ENCODE results near the gene WDR74. TPM values are rescaled to one million over a fixed set of nuclear protein-coding genes. Genes with fewer than 3 reads are reported as not detected.

Gene WDR74
- total and polyA plus RNA-seq, 9 of the 15 experiments (the other 6 are each of a cell fraction or from before 2014, with no cell fraction given): 32.7 to 210 (median 114) TPM

DNA sequence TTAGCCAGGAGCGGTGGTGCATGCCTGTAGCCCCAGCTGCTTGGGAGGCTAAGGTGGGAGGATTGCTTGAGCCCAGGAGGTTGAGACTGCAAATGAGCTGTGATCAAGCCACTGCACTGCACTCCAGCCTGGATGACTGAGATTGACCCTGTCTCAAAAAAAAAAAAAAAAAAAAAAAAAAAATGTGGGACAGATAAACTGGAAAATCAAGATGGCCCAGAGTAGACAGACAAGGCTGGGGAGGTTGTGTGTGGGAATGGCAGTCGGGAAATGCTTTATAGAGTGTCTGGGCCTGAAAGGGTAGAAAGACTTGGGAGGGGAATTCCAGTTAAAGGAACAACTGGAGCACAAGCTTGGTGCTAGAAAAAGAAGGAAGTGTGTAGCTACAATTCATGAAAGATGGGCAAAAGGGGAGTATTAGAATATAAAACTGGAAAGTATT is 18.2 kb upstream of the WDR74 start:
- peak overlapping the region; percentile 74 for H3K4me3 ChIP-seq
- in situ Hi-C loops (cut with MboI) (loop anchor here (25.0 kb wide), 1 partner anchor 470 kb away; no protein-coding TSS in a partner anchor), intact Hi-C loops (cut with micrococcal nuclease) (loop anchor here (2.0 to 5.0 kb wide), 2 partner anchors 17 to 460 kb away; no protein-coding TSS in a partner anchor)
- BruUV-seq (replicated peaks): no TSS peak
- peaks cover 21 to 28% of the 10 kb centered on the region in 2 experiments; a peak in 4 of 5 replicates for H3K4me1 ChIP-seq (replicated peaks in 1 of 2; ENCODE audit: control insufficient read depth in 2 of 2, insufficient read depth in 2 of 2, low read length in 2 of 2)
- FAIRE-seq (no peak), ATAC-seq (no peak), DNase-seq (ENCODE audit: extremely low read depth in 1 of 4, low spot score in 3 of 4) (no peak)
- H3K9me1 ChIP-seq (ENCODE audit: control insufficient read depth, insufficient read depth, low read length): no peaks in the 10 kb centered on the region
- no peaks in the 10 kb centered on the region for H3K9me3 ChIP-seq (replicated peaks; ENCODE audit: control insufficient read depth, insufficient read depth, low read depth, low read length)
- peaks cover 99% of the 10 kb centered on the region for H3K79me2 ChIP-seq (ENCODE audit: control insufficient read depth, insufficient read depth, low read length)
- no peak overlapping the region for H2AFZ ChIP-seq (ENCODE audit: low read depth, low read length)
- H3K9ac ChIP-seq (ENCODE audit: insufficient read depth in 1 of 2, low read depth in 2 of 2, low read length in 2 of 2): peak overlapping the region; percentile 96
- WGBS (ENCODE audit: insufficient coverage, low coverage, missing lambda C conversion rate): 0% methylated on average over 2 of the region's 2 CpGs
- H3K36me3 ChIP-seq (ENCODE audit: control insufficient read depth, insufficient read depth, low read length): peaks cover 57% of the 10 kb centered on the region
- peak overlapping the region; percentile 99 for H3K27ac ChIP-seq (ENCODE audit: extremely low read depth, low read depth, low read length)
- no peaks in the 10 kb centered on the region for H3K27me3 ChIP-seq (ENCODE audit: control insufficient read depth in 2 of 2, insufficient read depth in 2 of 2, low read length in 2 of 2)
- ChIA-PET POLR2A (interaction anchor here (0.6 to 10.0 kb wide), 14 partner anchors 8 to 193 kb away, joined by 3 to 403 read pairs (median 3); partner anchors contain the start of genes C11orf98, CSKMT, HNRNPUL2 and SLC3A2), CTCF (ENCODE audit: low intra/inter-chr PET ratio) (no interaction called here)
- peaks cover 30% of the 10 kb centered on the region for H4K20me1 ChIP-seq (replicated peaks; ENCODE audit: control insufficient read depth, insufficient read depth, low read length)
- H3K4me2 ChIP-seq (ENCODE audit: insufficient read depth, low read length): peak overlapping the region; percentile 99
- TF ChIP-seq, protein P1, sequence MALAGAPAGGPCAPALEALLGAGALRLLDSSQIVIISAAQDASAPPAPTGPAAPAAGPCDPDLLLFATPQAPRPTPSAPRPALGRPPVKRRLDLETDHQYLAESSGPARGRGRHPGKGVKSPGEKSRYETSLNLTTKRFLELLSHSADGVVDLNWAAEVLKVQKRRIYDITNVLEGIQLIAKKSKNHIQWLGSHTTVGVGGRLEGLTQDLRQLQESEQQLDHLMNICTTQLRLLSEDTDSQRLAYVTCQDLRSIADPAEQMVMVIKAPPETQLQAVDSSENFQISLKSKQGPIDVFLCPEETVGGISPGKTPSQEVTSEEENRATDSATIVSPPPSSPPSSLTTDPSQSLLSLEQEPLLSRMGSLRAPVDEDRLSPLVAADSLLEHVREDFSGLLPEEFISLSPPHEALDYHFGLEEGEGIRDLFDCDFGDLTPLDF (CRISPR knock-in tag; IDR thresholded peaks at IDR 0.05): no peak
- TF ChIP-seq, protein P2, sequence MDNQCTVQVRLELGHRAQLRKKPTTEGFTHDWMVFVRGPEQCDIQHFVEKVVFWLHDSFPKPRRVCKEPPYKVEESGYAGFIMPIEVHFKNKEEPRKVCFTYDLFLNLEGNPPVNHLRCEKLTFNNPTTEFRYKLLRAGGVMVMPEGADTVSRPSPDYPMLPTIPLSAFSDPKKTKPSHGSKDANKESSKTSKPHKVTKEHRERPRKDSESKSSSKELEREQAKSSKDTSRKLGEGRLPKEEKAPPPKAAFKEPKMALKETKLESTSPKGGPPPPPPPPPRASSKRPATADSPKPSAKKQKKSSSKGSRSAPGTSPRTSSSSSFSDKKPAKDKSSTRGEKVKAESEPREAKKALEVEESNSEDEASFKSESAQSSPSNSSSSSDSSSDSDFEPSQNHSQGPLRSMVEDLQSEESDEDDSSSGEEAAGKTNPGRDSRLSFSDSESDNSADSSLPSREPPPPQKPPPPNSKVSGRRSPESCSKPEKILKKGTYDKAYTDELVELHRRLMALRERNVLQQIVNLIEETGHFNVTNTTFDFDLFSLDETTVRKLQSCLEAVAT (IDR thresholded peaks at IDR 0.05): peak; percentile 10 to 55; a peak in 2 of 4 replicates
- TF ChIP-seq, protein P3, sequence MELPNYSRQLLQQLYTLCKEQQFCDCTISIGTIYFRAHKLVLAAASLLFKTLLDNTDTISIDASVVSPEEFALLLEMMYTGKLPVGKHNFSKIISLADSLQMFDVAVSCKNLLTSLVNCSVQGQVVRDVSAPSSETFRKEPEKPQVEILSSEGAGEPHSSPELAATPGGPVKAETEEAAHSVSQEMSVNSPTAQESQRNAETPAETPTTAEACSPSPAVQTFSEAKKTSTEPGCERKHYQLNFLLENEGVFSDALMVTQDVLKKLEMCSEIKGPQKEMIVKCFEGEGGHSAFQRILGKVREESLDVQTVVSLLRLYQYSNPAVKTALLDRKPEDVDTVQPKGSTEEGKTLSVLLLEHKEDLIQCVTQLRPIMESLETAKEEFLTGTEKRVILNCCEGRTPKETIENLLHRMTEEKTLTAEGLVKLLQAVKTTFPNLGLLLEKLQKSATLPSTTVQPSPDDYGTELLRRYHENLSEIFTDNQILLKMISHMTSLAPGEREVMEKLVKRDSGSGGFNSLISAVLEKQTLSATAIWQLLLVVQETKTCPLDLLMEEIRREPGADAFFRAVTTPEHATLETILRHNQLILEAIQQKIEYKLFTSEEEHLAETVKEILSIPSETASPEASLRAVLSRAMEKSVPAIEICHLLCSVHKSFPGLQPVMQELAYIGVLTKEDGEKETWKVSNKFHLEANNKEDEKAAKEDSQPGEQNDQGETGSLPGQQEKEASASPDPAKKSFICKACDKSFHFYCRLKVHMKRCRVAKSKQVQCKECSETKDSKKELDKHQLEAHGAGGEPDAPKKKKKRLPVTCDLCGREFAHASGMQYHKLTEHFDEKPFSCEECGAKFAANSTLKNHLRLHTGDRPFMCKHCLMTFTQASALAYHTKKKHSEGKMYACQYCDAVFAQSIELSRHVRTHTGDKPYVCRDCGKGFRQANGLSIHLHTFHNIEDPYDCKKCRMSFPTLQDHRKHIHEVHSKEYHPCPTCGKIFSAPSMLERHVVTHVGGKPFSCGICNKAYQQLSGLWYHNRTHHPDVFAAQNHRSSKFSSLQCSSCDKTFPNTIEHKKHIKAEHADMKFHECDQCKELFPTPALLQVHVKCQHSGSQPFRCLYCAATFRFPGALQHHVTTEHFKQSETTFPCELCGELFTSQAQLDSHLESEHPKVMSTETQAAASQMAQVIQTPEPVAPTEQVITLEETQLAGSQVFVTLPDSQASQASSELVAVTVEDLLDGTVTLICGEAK (IDR thresholded peaks at IDR 0.05): peak; percentile 9; the same call in 1 of the 2 replicates
- TF ChIP-seq, protein P3 (CRISPR knock-in tag; IDR thresholded peaks at IDR 0.05): no peak
- TF ChIP-seq SPI1 (IDR thresholded peaks at IDR 0.05; ENCODE audit: borderline replicate concordance, low read depth, low read length): peak; percentile 80
- no peak for TF ChIP-seq ETV6 (IDR thresholded peaks at IDR 0.05; ENCODE audit: borderline replicate concordance in 1 of 2, low read depth in 2 of 2, low read length in 1 of 2)
- TF ChIP-seq ETV6 (CRISPR knock-in tag; IDR thresholded peaks at IDR 0.05; ENCODE audit: borderline replicate concordance): no peak
- TF ChIP-seq, protein P4, sequence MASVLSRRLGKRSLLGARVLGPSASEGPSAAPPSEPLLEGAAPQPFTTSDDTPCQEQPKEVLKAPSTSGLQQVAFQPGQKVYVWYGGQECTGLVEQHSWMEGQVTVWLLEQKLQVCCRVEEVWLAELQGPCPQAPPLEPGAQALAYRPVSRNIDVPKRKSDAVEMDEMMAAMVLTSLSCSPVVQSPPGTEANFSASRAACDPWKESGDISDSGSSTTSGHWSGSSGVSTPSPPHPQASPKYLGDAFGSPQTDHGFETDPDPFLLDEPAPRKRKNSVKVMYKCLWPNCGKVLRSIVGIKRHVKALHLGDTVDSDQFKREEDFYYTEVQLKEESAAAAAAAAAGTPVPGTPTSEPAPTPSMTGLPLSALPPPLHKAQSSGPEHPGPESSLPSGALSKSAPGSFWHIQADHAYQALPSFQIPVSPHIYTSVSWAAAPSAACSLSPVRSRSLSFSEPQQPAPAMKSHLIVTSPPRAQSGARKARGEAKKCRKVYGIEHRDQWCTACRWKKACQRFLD (CRISPR knock-in tag; IDR thresholded peaks at IDR 0.05): 0 out of 2 replicates have a peak, but pooled peaks have one; percentile 23

Data from K562 (cell line).